DOHH2 (cell line): ENCODE data around the gene PODXL2.

Experiments
- EZH2phosphoT487 ChIP-seq: fragments of 200-600 bp; sonication (generic); IDR thresholded peaks from 2 replicates; pipeline ENCODE4 v1.6.1; 2017; ENCODE audit warnings: borderline replicate concordance, mild to moderate bottlenecking, antibody characterized with exemption, low read length, moderate library complexity, mixed read lengths
- TF ChIP-seq, protein P1 (sequence below): fragments of 200-600 bp; sonication (generic); IDR thresholded peaks from one replicate; pipeline ENCODE4 v1.5.1; 2014; ENCODE audit warnings: antibody characterized with exemption, mild to moderate bottlenecking, low read depth, low read length; ENCODE audit not compliant: poor library complexity, severe bottlenecking

DNA sequence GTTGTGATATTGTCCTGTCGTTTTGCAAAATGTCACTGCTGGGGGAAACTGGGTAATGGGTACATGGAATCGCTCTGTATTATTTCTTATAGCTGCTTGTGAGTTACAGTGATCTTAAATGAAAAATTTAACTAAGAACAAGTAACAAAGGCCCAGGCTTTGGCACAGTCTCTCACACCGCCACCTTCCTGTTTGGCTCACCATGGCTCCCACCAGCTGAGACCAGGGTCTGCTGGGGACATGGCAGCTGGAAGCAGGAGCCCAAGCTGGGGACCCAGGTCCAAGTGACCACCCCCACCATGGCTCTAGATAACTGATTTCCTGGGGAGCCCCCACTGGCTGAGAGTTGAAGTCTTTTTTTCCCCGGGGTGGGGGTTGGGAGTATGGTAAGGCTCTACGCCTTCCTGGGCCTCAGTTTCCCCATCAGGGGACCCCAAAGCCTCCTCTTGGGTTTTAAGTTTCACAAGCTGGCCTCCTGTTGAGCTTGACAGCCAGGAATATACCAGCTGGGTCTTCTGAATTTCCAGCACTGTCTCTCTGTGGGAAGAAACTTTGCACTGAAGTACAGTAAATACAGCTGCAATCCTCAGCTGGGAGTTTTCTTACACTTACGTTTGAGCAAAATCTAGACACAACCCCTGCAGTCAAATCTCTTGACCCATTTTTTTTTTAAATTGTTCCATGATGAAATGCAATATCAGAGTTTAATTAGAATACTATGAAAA lies 69.9 kb downstream of the PODXL2 start:
- no peak for TF ChIP-seq EZH2phosphoT487
- TF ChIP-seq, protein P1, sequence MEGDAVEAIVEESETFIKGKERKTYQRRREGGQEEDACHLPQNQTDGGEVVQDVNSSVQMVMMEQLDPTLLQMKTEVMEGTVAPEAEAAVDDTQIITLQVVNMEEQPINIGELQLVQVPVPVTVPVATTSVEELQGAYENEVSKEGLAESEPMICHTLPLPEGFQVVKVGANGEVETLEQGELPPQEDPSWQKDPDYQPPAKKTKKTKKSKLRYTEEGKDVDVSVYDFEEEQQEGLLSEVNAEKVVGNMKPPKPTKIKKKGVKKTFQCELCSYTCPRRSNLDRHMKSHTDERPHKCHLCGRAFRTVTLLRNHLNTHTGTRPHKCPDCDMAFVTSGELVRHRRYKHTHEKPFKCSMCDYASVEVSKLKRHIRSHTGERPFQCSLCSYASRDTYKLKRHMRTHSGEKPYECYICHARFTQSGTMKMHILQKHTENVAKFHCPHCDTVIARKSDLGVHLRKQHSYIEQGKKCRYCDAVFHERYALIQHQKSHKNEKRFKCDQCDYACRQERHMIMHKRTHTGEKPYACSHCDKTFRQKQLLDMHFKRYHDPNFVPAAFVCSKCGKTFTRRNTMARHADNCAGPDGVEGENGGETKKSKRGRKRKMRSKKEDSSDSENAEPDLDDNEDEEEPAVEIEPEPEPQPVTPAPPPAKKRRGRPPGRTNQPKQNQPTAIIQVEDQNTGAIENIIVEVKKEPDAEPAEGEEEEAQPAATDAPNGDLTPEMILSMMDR: no peak
